ENCODE data around the gene CCNT2. TPM values are rescaled to one million over a fixed set of nuclear protein-coding genes. Genes with fewer than 3 reads are reported as not detected.

CCNT2 gene
- total RNA-seq, 1 experiment from 2014 or later: 29.6 TPM

GRCh38 chr2:134932864-134933526, 14.4 kb downstream of the CCNT2 start:
- Histone ChIP-seq H3K4me3 (ENCODE audit: low read depth in 2 of 2, low read length in 2 of 2) (no peak overlapping the region), H3K36me3 (ENCODE audit: control insufficient read depth, insufficient read depth, low read length) (peaks cover 5% of the 10 kb centered on the region; the same call in 1 of the 2 replicates), H3K4me1 (ENCODE audit: control insufficient read depth, insufficient read depth, low read length) (no peaks in the 10 kb centered on the region; the same call in 1 of the 2 replicates), H3K9me3 (ENCODE audit: control insufficient read depth, insufficient read depth, low read depth, low read length) (no peaks in the 10 kb centered on the region), H3K27me3 (ENCODE audit: control insufficient read depth, insufficient read depth, low read length) (no peaks in the 10 kb centered on the region), H3K27ac (ENCODE audit: low read length) (no peak overlapping the region)
- in situ Hi-C loops (cut with HindIII; ENCODE audit: low pct_unique_long_range_greater_than_20kb, low sequenced_read_pairs): no loop called here
- intact Hi-C loops (cut with micrococcal nuclease; ENCODE audit: unreplicated experiment): no loop called here
- BruUV-seq (replicated peaks): no TSS peak
- TF ChIP-seq TCF7L2 (IDR thresholded peaks at IDR 0.05; ENCODE audit: low read depth, low read length): no peak
- TF ChIP-seq, protein P1, sequence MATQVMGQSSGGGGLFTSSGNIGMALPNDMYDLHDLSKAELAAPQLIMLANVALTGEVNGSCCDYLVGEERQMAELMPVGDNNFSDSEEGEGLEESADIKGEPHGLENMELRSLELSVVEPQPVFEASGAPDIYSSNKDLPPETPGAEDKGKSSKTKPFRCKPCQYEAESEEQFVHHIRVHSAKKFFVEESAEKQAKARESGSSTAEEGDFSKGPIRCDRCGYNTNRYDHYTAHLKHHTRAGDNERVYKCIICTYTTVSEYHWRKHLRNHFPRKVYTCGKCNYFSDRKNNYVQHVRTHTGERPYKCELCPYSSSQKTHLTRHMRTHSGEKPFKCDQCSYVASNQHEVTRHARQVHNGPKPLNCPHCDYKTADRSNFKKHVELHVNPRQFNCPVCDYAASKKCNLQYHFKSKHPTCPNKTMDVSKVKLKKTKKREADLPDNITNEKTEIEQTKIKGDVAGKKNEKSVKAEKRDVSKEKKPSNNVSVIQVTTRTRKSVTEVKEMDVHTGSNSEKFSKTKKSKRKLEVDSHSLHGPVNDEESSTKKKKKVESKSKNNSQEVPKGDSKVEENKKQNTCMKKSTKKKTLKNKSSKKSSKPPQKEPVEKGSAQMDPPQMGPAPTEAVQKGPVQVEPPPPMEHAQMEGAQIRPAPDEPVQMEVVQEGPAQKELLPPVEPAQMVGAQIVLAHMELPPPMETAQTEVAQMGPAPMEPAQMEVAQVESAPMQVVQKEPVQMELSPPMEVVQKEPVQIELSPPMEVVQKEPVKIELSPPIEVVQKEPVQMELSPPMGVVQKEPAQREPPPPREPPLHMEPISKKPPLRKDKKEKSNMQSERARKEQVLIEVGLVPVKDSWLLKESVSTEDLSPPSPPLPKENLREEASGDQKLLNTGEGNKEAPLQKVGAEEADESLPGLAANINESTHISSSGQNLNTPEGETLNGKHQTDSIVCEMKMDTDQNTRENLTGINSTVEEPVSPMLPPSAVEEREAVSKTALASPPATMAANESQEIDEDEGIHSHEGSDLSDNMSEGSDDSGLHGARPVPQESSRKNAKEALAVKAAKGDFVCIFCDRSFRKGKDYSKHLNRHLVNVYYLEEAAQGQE (IDR thresholded peaks at IDR 0.05; ENCODE audit: insufficient read depth in 1 of 2, low read depth in 2 of 2, low read length in 1 of 2): no peak
- TF ChIP-seq POLR2AphosphoS5 (IDR thresholded peaks at IDR 0.05; ENCODE audit: low read depth, low read length): no peak
- ATAC-seq (no peak), DNase-seq (ENCODE audit: low read depth, low spot score) (no peak)
- POLR2A ChIA-PET: no interaction called here
- CTCF ChIA-PET: no interaction called here

DNA sequence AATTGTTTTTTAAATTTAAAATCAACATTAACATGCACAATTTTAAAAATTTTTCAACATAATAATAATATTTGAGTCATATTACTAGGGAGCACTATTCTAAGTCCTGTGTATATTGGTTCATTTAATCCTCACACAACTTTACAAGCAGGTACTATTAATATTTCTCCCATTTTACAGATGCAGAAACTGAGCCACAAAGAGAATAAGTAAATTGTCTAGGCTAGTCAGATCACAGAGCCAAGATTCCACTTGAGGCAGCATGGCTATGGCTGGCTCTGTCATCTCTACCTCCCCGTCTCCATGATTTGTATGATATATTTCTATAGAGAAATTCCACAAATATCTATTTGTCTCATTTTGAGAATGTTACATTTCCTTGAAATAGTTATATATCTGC, 15.1 kb downstream of the CCNT2 start:
- ATAC-seq (no peak), DNase-seq (ENCODE audit: low read depth, low spot score) (no peak)
- intact Hi-C loops (cut with micrococcal nuclease; ENCODE audit: unreplicated experiment): no loop called here
- TF ChIP-seq CTCF (IDR thresholded peaks at IDR 0.05) (no peak), TCF7L2 (IDR thresholded peaks at IDR 0.05; ENCODE audit: low read depth, low read length) (no peak), POLR2AphosphoS5 (IDR thresholded peaks at IDR 0.05; ENCODE audit: low read depth, low read length) (no peak), SIN3A (IDR thresholded peaks at IDR 0.05; ENCODE audit: borderline replicate concordance, insufficient read depth, low read depth, low read length) (no peak)
- TF ChIP-seq, protein P1 (IDR thresholded peaks at IDR 0.05; ENCODE audit: insufficient read depth in 1 of 2, low read depth in 2 of 2, low read length in 1 of 2): no peak
- Histone ChIP-seq H3K4me1 (ENCODE audit: control insufficient read depth, insufficient read depth, low read length) (no peaks in the 10 kb centered on the region; the same call in 1 of the 2 replicates), H3K27ac (ENCODE audit: low read length) (no peak overlapping the region), H3K4me3 (ENCODE audit: low read depth in 2 of 2, low read length in 2 of 2) (no peak overlapping the region), H3K9me3 (ENCODE audit: control insufficient read depth, insufficient read depth, low read depth, low read length) (no peaks in the 10 kb centered on the region), H3K27me3 (ENCODE audit: control insufficient read depth, insufficient read depth, low read length) (no peaks in the 10 kb centered on the region), H3K36me3 (ENCODE audit: control insufficient read depth, insufficient read depth, low read length) (peaks cover 11% of the 10 kb centered on the region; the same call in 1 of the 2 replicates)
- no TSS peak for BruUV-seq (replicated peaks)
- ChIA-PET CTCF (no interaction called here), POLR2A (no interaction called here)
- in situ Hi-C loops (cut with HindIII; ENCODE audit: low pct_unique_long_range_greater_than_20kb, low sequenced_read_pairs): no loop called here
